HK-2 (cell line): ENCODE data around the gene CIB4.
A peak's percentile ranks its signal among the peaks of the same experiment; 100 is the strongest.
"Not testable (repeated sequence)": the region's sequence is repeated elsewhere in the genome, so short reads cannot be mapped to it uniquely, and the experiment has no call there.

Experiments used
- DNase-seq: peaks from one replicate; pipeline ENCODE4 v3.0.0-alpha.2; 2018; ENCODE audit not compliant: unreplicated experiment

CIB4 gene

DNA sequence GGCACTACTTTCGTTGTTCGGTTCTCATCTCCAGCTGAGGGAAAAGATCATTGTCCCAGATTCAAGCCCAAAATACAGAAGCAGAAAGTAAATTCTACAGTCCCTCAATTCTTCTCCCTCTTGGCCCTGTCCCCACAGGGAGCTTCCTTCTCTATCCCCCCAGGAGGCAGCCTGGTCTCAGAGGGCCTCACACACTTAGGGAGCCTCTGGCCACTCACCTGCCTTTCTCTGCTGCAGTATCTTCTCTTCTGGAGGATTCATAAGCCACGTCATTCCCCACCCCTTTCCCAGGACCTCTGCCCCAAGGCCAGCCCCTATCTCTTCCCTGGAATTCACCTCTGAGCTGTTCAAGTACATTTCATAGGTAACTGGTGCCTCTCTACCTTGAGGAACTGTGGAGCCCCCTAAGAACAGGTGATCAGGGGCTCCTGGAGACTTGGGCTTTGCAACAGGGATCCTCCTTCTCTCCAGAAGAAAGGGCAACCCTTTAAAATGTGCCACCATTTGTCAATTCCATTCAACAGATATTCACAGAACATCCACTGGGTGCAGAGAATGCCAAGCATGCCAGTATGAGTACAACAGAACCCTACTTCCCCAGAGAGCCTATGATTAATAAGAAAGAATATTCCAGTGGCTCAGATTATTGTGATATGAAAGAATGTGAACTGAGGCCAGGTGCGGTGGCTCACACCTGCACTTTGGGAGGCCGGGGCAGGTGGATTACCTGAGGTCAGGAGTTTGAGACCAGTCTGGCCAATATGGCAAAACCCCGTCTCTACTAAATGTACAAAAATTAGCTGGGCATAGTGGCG, 72.9 kb downstream of the CIB4 start:
- DNase-seq = no peak

DNA sequence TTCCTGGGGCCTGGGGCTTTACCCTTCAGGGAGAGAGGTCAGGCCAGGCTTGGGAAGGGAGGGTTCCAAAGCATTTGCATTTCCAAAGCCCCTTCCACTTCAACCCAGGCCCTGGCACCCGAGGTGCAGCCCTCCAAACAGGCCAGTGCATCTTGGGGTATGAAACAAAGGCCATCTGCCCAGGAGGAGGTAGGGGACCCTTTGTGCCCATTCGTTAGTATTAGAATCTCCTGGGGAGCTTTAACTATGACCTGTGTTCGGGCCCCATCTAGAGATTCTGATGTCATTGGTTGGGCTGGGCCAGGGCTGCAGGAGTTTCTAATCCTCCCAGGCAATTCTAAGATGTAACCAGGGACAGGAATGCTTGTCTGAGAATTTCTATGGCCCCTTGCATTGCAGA, 73.6 kb downstream of the CIB4 start:
- no peak for DNase-seq

DNA sequence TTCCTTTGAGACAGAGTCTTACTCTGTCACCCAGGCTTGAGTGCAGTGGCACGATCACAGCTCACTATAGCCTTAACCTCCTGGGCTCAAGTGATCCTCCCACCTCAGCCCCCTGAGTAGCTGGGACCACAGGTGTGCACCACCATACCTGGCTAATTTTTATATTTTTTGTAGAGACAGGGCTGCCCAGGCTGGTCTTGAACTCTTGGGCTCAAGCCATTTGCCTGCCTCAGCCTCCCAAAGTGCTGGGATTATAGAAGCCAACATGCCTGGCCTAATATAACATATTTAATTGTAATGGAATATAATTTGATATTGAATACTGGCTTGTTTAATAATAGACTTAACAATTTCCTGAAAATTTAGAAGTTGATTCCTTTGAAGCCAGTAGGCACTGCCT, 74.4 kb downstream of the CIB4 start:
- not testable (repeated sequence) for DNase-seq

GRCh38 chr2:26566081-26566375, 75.1 kb downstream of the CIB4 start:
- no peak for DNase-seq

GRCh38 chr2:26564121-26564644, 77.0 kb downstream of the CIB4 start:
- no peak for DNase-seq

DNA sequence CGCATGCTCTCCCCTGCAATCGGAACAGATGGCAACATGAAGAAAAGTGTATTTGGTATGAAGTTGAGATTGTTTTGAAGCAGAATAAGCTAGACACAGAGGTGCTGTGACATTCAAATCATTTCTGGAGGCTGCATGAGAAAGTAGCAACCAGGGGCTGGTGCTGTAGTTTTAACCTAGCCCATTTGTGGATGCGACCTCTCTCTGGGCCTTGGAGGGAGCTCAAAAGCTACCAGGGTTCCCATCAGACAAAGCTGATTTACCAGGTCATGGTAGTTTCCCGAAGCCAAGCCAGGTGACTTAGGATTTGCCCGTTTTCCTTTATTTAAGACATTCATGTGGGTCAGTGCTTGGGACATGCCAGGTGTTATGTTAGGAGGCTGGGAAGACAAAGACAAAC, 77.5 kb downstream of the CIB4 start:
- no peak for DNase-seq

DNA sequence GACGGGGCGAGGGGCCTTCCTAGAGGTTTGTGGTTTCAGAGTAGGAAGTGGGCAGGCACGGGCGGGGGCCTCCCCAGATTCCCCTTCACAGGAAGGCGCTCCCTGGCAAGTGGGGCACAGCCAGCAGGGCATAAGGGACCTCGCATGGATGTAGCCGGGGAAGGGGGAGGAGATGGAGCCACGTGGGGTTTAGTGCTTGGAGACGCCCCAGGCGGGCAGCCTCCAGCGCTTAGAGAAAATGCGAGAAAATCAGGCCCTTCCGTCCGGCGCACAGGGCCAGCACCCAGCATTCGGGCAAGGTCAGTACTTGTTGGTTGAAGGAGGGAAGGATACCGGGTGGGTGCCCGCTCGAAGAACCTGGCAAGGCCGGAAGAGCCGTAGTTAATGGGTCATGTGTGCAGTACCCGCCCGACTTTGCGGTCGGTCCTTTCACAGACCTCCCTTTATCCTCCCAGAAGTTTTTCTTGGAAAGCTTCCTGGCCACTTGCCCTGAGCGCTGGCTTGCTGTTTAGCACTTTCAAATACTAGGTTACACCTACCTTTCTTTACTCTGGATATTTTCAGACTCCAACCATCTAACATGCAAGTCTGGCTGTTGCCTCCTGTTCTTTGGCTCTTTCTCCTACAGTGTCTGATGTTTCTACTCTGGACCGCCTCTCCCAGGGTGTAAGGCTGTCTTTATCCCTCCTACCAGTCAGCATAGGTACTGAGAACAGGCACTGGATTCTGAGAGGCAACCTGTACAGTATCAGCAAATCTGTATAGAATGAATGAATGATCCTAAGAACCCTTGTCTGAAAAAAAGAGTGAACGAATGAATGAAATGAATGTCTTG, 78.1 kb downstream of the CIB4 start:
- peak; percentile 55 for DNase-seq

DNA sequence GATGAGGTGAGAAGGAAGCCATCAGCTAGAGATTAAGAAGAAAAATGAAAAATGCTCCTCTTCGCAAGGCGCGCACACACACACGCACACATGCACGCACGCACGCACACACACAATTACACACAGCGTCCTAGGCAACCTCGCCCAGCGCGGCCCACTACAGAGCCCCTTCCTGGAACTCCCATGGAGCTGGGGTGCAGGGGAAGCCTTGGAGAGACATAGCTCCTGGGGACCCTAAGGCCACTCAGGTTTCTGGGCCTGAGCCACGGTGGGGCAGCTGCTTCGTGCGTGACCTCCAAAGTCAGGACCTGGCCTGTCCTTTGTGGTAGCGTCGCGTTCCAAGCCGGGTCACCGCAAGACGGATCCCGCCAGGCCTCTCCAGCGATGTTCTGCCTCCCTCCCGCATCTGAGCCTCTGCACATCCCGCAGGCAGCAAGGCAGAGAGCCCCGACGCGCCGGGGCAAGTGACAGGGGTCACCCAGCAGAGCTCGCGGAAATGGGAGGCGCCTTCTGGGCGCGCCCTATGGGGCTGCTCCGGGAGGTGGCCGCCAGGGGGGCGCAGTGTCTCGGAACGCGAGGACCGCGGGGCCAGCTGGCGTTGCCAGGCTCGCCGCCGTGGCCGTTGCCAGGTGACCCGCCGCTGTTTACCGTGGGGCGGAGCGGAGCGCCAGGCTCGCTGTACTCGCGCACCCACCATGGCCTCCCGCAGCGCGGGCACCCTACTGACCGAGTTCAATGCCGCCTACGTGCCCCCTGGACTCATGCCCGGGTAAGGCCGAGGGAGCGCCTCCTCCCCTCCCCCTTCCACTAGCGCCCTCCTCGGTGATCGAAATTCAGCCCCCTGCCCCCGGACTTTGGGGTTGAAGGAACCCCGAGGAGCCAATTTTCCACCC, 79.0 kb downstream of the CIB4 start:
- DNase-seq = peak; percentile 80

GRCh38 chr2:26561376-26561775, 79.8 kb downstream of the CIB4 start:
- no peak for DNase-seq

DNA sequence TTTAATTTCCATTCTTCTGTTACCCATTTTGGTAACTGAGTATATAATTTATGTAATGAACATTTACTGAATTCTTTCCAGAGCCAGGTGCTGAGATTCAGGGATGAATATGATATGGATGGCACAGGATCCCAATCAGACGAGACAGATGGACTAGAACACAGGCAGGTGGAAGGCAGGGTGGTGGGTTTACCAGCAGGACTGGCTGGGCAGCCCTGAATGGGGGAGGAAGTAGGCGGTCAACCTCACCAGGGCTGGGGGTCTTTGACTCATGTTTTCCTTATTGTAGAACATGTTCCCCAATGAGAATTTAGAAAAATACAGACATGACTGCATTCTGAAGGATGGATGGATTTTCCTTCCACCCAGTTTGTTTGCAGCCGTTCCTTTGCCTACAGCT, 80.3 kb downstream of the CIB4 start:
- DNase-seq = no peak

GRCh38 chr2:26559556-26559955, 81.6 kb downstream of the CIB4 start:
- no peak for DNase-seq

DNA sequence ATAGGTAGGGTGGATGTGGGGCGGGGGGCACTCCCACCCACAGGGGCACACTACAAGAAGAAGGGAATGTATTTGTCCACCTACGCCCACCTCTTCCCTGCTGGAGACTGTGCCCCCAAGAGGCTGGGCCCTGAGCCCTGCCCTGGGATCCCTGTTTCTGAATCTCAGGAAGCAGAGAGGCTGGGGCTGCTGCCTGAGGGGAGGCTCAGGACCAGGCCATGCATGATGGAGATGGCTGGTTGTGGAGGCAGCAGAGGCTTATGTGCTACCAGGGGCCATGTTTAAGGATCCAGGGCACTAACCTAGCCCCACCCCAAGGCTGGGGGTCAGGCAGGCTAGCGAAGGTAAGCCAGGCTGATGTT, 82.1 kb downstream of the CIB4 start:
- no peak for DNase-seq

DNA sequence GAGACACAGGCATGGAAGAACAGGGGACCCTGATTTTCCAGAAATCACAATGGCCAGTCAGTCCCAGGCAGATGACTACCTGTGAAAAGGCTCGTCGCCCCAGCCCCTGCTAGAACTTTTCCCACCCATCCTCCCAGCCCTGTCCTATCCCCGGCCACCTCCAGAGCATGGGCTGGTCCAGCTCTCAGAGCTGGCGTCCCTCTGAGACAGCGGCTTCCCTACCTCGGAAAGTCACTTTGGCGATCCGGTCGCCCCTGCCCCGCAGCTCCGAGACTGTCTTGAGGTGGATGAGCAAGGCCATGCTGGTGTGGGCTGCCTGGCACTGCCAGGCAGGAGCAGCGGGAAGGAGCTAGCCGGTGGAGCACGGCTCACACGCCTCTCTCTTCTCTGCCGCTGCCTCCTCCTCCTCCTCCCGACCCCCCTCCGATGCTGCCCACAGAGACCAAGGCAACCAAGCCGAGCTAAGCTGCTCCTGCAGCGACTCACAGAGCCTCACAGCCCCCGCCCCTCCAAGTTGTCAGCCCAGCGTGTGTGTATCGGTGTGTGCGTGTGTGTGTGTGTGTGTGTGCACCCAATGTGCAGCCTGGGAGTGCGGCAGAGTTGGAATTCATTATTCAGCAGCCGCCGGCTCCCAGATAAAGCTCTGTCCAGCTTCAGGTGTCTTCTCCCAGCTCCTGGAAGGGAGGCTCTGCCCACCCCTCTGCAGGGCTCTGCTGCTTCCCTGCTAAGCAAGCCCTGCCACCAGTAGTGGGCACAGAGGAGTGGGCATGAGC, 82.7 kb downstream of the CIB4 start:
- peak; percentile 14 for DNase-seq

- no peak for DNase-seq
These were observed 83.8 kb downstream of the CIB4 start for GRCh38 chr2:26557244-26557925.

- no peak for DNase-seq
These were observed 84.6 kb downstream of the CIB4 start for GRCh38 chr2:26556309-26557243.

- DNase-seq = no peak
These were observed 85.7 kb downstream of the CIB4 start for GRCh38 chr2:26555246-26556133.

- DNase-seq = no peak
These were observed 88.4 kb downstream of the CIB4 start for GRCh38 chr2:26552641-26553374.
